Activated T-helper 9 cell treated with anti-CD3 and anti-CD28 coated beads, Interleukin-2, amount 50 U/mL, for 16 hours (primary cell): ENCODE measurements around the gene OST4.
"Not testable (repeated sequence)": the region's sequence is repeated elsewhere in the genome, so short reads cannot be mapped to it uniquely, and the experiment has no call there.

Experiments
- DNase-seq: peaks from one replicate; pipeline ENCODE4 v3.0.0-alpha.2; 2020; ENCODE audit warnings: low read depth

The OST4 gene

GRCh38 chr2:27071277-27071989 is at the start of gene OST4:
Gene OST4 (minus strand): TSS chr2:27071654.
- peak; percentile 87 for DNase-seq

GRCh38 chr2:27119330-27119670 is 47.8 kb upstream of the OST4 start:
- DNase-seq = not testable (repeated sequence)

GRCh38 chr2:27118525-27119329 is 47.3 kb upstream of the OST4 start, which contains the start of gene CGREF1:
Gene CGREF1 (minus strand): TSS chr2:27119128. CDS start chr2:27104366, 14,762 bp downstream.
- no peak for DNase-seq

- DNase-seq = no peak
These were observed 46.6 kb upstream of the OST4 start for GRCh38 chr2:27117995-27118524.

GRCh38 chr2:27115519-27115918 is 44.1 kb upstream of the OST4 start:
- no peak for DNase-seq

GRCh38 chr2:27111392-27112078 is 40.1 kb upstream of the OST4 start:
- not testable (repeated sequence) for DNase-seq

- DNase-seq = not testable (repeated sequence)
These were observed 39.3 kb upstream of the OST4 start for GRCh38 chr2:27110603-27111352.

- no peak for DNase-seq
These were observed 37.6 kb upstream of the OST4 start for GRCh38 chr2:27109083-27109482.

- no peak for DNase-seq
These were observed 36.8 kb upstream of the OST4 start for GRCh38 chr2:27108221-27108620.

- no peak for DNase-seq
These were observed 34.5 kb upstream of the OST4 start for GRCh38 chr2:27105981-27106380.

- DNase-seq = no peak
These were observed 30.9 kb upstream of the OST4 start for GRCh38 chr2:27102329-27102728.

- DNase-seq = no peak
These were observed 28.6 kb upstream of the OST4 start for GRCh38 chr2:27100036-27100435.

- DNase-seq = no peak
These were observed 28.0 kb upstream of the OST4 start for GRCh38 chr2:27099334-27099955.

- no peak for DNase-seq
These were observed 25.9 kb upstream of the OST4 start for GRCh38 chr2:27097341-27097740.

- no peak for DNase-seq
These were observed 25.4 kb upstream of the OST4 start for GRCh38 chr2:27096748-27097297.

GRCh38 chr2:27095745-27096651 is 24.5 kb upstream of the OST4 start:
- no peak for DNase-seq

- DNase-seq = no peak
These were observed 23.9 kb upstream of the OST4 start for GRCh38 chr2:27095427-27095744.

GRCh38 chr2:27094353-27094984 is 23.0 kb upstream of the OST4 start:
- no peak for DNase-seq
